HEK293 (cell line): Measurements from ENCODE around the gene TBC1D22A.

Experiments
- ZNF184 ChIP-seq: fragments of 450-650 bp; IDR thresholded peaks from 2 replicates; pipeline ENCODE4 v1.5.1; 2018; ENCODE audit warnings: missing biosample characterization, mild to moderate bottlenecking, missing genetic modification characterization
- ZNF341 ChIP-seq: fragments of 450-650 bp; formaldehyde crosslinking; IDR thresholded peaks from 2 replicates; pipeline ENCODE4; 2016; ENCODE audit warnings: low read depth, missing biosample characterization, missing genetic modification characterization
- ZNF558 ChIP-seq: fragments of 450-650 bp; formaldehyde crosslinking; IDR thresholded peaks from 2 replicates; pipeline ENCODE4 v1.5.1; 2016; ENCODE audit warnings: missing biosample characterization, missing genetic modification characterization
- ZNF830 ChIP-seq: fragments of 450-650 bp; IDR thresholded peaks from 2 replicates; pipeline ENCODE4 v1.5.0; 2018; ENCODE audit warnings: missing biosample characterization, missing genetic modification characterization, low read depth, mild to moderate bottlenecking, moderate library complexity
- TF ChIP-seq, protein P1 (sequence below): fragments of 450-650 bp; formaldehyde crosslinking; IDR thresholded peaks from 2 replicates; pipeline ENCODE4 v1.5.1; 2016; ENCODE audit warnings: missing biosample characterization, missing genetic modification characterization

DNA sequence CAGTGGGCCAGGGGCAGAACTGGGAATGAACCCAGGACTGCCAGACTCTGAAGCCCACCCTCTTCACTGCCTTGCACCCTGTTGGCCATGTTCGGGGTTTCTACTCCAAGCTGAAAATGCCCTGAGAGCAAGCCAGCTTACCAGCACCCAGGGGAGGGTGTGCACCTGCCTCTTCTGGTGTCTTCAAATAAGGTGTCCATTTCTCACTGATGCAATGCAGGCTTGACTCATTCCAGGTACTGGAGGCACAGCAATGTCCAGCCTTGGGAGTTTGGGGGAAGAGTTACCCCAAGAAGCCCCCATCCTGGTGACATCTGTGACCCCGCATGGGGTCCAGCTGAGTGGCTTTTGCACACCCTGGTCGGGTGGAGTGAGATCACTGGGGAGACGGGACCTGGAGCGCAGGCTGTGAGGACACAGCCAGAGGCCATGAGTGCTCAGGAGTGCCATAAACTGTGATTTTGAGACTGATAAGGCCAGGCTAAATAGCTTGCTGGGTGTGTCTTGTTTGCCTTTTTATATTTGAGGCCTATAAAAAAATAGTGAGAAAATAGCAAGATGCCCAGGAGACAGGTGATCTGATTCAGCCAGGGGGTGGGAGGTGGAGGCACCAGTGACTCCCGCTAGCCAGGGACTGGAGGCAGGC is 19.8 kb upstream of the TBC1D22A start:
- TF ChIP-seq ZNF558 (tag by site-specific recombination) (no peak), ZNF184 (no peak), ZNF830 (tag by site-specific recombination) (no peak), ZNF341 (no peak)
- TF ChIP-seq, protein P1, sequence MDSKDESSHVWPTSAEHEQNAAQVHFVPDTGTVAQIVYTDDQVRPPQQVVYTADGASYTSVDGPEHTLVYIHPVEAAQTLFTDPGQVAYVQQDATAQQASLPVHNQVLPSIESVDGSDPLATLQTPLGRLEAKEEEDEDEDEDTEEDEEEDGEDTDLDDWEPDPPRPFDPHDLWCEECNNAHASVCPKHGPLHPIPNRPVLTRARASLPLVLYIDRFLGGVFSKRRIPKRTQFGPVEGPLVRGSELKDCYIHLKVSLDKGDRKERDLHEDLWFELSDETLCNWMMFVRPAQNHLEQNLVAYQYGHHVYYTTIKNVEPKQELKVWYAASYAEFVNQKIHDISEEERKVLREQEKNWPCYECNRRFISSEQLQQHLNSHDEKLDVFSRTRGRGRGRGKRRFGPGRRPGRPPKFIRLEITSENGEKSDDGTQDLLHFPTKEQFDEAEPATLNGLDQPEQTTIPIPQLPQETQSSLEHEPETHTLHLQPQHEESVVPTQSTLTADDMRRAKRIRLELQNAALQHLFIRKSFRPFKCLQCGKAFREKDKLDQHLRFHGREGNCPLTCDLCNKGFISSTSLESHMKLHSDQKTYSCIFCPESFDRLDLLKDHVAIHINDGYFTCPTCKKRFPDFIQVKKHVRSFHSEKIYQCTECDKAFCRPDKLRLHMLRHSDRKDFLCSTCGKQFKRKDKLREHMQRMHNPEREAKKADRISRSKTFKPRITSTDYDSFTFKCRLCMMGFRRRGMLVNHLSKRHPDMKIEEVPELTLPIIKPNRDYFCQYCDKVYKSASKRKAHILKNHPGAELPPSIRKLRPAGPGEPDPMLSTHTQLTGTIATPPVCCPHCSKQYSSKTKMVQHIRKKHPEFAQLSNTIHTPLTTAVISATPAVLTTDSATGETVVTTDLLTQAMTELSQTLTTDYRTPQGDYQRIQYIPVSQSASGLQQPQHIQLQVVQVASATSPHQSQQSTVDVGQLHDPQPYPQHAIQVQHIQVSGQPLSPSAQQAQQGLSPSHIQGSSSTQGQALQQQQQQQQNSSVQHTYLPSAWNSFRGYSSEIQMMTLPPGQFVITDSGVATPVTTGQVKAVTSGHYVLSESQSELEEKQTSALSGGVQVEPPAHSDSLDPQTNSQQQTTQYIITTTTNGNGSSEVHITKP (tag by site-specific recombination) = no peak
